ENCODE measurements around the gene PRSS33.

DNA sequence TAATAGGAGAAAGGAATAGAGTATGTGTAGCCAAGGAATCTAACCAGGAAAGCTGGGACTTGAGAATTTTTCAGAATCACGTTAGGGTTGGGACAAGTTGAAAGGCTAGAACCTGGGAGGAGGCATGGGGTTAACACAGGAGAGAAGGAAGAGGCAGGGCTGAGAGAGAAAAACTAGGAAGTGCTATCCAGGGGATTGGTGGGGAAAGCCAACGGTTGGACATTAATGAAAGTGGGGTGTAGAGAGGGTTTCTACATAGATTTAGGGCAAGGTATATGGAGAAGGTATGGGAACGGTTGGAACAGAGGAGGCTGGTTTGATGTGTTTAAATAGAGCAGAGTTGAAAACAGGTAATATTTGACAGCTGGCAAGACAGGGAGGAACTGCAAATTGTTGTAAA, 32.2 kb downstream of the PRSS33 start:
- TF ChIP-seq POLR2A (IDR thresholded peaks at IDR 0.05; ENCODE audit: low read length) = no peak
- no peak for TF ChIP-seq GATA1 (IDR thresholded peaks at IDR 0.05; ENCODE audit: low read depth, low read length)

Measured in erythroblast (primary cell).